NCI-H226 (cell line): ENCODE results near the gene RBX1.
"Not testable (repeated sequence)": the region's sequence is repeated elsewhere in the genome, so short reads cannot be mapped to it uniquely, and the experiment has no call there.

Experiments
- DNase-seq: peaks from one replicate; pipeline ENCODE4 v3.0.0-alpha.2; 2015

Gene RBX1

GRCh38 chr22:40973144-40973543, 22.0 kb downstream of the RBX1 start:
- DNase-seq = no peak

- DNase-seq = no peak
These were observed 24.2 kb downstream of the RBX1 start for GRCh38 chr22:40975366-40975765.

DNA sequence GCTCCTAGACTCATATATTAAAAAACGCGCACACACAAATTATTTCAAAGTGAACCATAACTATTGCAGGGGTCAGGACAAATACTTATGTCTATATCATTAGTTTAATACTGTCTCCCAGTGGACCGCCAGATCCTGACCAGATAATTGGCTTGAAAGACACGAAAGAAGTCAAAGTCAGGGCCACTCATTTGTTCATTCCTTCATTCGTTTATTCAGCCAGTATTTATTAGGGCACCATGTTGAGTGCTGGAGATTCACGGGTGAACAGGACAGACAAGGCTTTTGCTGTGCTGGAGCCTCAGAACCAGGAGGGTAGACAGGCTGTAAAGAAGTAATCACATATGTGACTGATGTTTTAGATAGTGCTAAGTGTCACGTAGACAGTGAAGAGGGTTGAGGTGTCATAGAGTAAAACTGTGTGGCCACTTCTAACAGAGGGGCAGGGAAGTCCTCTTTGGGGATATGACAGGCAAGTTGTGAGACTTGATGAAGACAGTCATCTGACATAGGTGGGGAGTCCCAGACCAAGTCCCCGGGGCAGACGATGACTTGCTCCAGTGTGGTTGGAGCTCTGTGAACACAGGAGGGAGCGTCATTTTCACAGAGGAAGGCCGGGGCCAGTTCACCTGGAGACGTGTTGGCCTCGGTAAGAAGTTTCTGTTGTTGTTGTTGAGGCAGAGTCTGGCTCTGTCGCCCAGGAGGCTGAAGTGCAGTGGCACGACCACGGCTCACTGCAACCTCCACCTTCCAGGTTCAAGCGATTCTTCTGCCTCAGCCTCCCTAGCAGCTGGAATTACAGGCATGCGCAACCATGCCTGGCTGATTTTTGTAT, 25.9 kb downstream of the RBX1 start:
- no peak for DNase-seq

DNA sequence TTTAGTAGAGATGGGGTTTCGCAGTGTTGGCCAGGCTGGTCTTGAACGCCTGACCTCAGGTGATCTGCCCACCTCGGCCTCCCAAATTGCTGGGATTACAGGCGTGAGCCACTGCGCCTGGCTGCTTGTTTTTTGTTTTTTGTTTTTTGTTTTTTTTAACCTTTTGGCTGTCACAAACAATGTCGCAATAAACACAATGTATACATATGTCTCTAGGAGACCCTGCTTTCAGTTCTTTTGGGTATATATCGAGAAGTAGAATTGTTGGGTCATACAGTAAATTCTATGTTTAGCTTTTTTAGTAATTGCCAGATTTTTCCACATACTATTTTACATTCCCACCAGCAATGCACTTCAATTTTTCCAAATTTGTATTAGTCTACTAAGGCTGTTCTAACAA, 28.0 kb downstream of the RBX1 start:
- no peak for DNase-seq

GRCh38 chr22:40979871-40980270, 28.7 kb downstream of the RBX1 start:
- no peak for DNase-seq

DNA sequence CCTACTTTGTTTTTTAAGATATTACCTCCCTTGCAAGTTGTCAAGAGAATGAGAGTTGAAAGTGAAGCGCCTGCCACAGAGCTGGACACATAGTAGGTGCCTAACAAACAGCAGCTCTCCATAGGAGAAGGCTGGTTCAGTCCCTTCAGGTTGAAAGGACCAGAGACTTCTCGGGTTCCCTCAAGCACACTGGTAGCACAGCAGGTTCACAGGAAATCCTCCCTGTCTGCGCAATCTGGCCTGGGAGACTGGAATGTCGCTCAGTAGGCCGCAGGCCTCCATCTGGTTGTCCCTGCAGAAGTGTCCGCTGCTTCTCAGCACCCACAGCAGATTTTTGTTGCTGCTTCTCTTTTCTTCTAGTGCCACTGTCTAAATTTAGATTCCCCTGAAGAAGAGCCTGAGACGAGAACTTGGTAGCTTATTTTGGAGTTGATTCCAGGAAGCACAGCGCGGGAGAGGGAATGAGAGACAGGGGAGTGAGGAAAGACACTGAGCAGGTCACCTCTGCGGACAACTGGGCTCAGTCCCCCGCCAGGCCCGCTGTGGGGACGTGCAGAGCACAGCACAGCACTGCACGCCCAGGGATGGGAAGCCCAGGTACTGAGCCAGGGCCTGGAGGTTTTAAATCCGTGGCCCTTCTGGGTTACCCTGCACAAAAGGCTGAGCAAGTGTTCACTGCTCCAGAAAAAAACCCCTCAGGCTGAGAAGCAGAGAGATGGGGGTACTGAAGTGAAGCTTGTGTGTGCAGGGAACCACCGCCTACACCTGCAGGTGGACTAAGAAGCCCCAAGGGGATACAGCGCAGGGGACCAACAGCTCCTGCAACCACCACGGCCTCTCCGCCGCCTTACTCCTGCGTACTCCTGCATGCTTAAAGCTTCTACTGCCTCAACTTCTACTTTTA, 31.6 kb downstream of the RBX1 start:
- no peak for DNase-seq

- no peak for DNase-seq
These were observed 40.1 kb downstream of the RBX1 start for GRCh38 chr22:40991298-40991697.

DNA sequence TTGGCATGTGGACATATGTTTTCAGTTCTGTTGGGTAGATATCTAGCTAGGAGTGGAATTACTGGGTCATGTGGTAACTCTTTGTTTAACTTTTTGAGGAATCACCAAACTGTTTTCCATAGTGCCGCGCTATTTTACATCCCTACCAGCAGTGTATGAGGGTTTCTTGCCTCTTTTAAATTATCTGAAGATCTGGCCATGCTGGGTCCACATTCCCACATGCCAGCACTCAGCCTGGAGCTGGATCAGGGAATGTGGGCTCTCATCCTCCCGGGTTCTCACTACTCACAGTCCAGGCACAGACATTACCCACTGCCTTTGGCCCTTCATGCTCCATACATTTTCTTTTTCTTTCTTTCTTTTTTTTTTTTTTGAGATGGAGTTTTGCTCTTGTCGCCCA, 44.6 kb downstream of the RBX1 start:
- DNase-seq = no peak

DNA sequence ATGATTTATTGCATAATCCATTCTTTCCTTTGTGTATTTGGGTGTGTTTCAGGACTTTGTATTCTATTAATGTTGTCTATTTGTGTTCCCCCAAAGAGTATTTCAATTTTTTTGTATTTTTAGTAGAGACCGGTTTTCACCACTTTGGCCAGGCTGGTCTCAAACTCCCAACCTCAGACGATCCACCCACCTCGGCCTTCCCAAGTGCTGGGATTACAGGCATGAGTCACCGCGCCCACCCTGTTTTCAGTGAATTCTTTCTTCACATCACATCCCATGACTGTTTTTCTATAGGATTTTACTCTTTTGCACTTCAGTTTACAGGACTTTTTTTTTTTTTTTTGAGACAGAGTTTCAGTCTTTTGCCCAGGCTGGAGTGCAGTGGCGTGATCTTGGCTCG, 46.3 kb downstream of the RBX1 start:
- no peak for DNase-seq

DNA sequence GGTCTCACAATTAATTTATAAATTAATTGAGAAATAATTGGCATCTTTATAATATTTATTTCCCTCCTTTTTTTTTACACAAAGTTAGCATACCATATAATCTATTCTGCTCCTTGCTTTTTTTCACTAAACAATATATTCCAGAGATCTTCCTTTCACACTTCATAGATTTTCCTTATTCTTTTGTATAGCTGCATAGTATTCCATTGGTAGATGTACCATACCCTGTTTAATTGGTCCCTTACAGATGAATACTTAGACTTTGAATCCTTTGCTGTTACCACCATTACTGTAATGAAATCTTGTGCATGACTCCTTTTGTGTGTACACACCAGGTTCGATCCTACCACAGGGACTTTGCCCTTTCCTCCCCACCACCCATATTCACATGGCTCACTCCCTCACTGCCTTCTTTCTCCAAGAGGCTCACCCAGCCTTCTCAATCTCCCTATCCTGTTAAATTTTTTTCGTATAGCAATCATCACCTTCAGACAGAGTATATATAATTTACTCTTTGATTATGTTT, 48.9 kb downstream of the RBX1 start:
- no peak for DNase-seq

DNA sequence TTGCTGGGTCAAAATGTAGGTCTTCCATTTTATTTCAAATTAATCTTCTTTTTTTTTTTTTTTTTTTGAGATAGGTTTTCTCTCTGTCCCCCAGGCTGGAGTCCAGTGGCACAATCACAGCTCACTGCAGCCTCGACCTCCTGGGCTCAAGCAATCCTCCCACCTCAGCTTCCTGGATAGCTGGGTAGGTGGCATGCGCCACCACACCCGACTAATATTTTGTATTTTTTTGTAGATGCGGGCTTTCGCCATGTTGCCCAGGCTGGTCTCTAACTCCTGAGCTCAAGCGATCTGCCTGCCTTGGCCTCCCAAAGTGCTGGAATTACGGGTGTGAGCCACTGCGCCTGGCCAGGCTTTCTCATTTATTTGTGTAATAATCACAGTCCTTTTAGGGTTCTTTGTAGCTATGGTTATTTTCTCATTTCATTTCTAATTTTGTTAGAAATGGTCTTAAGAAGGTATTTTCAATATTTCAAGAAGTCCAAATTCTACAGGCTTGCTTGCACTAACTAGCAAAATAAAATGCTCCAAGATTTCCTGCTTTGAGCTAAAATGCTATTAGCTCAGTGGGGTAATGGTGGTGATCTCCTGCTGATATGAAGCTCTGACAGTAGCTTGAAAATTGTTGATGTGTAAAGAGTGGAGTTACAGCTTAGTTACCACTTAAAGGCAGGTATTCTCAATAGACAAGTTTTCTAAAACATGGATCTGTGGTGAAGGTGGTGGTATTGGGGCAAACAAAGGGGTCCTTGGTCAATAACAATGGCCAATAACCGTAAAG, 50.0 kb downstream of the RBX1 start:
- no peak for DNase-seq

- peak; percentile 33 for DNase-seq
These were observed 50.5 kb downstream of the RBX1 start for GRCh38 chr22:41001722-41002122.

DNA sequence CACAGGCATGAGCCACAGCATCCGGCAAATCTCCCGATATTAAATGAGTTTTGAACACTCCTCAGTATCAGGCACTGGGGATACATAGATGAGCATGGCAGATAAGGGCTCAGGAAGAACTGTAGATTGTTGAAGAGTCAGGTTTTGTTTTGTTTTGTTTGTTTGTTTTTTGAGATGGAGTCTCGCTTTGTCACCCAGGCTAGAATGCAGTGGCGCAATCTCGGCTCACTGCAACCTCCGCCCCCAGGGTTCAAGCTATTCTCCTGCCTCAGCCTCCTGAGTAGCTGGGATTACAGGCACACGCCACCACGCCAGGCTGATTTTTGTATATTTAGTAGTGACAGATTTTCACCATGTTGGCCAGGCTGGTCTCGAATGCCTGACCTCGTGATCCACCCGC, 51.2 kb downstream of the RBX1 start:
- DNase-seq = not testable (repeated sequence)

- DNase-seq = no peak
These were observed 51.9 kb downstream of the RBX1 start for GRCh38 chr22:41003066-41003465.

GRCh38 chr22:41003976-41004375, 52.8 kb downstream of the RBX1 start:
- no peak for DNase-seq

DNA sequence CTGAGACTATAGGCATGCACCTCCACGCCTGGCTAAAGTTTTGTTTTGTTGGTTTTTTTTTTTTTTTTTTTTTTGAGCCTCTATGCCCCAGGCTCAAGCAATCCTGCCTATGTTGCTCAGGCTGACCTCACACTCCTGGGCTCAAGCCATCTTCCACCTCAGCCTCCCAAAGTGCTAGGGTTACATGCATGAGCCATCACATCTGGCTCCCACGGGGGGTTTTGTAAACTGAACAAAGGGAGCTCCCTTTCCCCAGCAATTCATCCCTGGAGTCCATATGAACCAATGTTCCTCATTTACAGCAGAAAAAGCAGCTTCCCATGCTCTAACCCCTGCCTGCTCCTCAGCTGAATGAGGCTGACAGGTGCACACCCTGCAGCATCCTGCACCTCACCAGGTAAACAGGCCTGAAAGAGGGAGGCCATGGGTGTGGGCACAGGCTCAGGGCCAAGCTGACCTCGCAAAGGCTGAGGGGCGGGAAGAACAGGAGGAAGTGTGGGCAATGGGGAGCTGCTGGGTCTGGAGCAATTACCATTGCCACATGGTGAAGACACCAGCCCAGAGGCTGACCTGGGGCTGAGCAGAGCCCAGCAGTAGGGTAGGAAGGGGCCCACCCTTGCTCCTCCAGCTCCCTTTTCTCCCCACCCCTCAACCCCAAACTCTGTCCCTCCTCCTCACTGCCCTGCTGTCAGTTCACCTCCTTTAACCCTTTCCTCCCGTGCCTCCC, 58.2 kb downstream of the RBX1 start:
- peak; percentile 35 for DNase-seq

DNA sequence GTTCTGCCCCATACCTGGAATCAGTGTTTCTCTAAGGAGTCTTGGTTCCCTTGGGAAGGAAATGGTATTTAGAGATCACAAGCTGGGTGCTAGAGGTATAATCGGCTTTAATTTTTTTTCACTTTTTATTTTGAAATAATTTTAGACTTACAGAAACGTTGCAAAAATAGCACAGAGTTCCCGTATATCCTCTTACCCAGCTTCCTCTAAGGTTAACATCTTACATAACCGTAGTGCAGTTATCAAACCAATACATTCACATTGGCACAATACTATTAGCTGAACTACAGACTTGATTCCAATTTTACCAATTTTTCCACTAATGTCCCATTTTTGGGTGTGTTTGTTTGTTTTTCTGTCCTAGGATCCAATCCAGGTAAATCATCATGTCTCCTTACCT, 63.8 kb downstream of the RBX1 start:
- no peak for DNase-seq

DNA sequence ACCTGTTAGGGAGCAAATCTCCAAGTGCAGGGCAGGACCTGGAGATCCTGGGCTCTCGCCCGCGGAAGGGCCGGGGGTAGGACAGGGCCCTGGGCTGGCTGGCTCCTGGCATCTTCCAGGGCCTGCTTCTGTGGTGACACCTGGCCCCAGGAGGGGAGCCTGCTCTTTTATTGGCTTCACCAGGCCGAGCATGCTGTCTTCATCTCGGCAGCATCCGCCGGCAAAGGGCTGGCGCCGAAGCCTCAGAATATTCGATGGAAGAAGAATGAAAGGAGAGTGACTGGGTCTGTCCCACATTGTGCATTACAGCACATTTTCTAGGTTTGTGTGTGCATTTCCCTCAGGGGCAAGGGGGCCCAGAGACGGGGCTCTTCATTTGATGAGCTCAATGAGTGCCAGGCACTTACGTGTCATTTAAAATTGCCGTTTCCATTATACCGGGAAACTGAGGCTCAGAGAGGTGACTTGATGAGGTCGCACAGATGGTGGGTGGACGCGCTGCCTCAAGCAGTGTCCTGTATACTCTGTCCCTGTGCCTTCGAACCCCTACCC, 70.0 kb downstream of the RBX1 start:
- DNase-seq = no peak

DNA sequence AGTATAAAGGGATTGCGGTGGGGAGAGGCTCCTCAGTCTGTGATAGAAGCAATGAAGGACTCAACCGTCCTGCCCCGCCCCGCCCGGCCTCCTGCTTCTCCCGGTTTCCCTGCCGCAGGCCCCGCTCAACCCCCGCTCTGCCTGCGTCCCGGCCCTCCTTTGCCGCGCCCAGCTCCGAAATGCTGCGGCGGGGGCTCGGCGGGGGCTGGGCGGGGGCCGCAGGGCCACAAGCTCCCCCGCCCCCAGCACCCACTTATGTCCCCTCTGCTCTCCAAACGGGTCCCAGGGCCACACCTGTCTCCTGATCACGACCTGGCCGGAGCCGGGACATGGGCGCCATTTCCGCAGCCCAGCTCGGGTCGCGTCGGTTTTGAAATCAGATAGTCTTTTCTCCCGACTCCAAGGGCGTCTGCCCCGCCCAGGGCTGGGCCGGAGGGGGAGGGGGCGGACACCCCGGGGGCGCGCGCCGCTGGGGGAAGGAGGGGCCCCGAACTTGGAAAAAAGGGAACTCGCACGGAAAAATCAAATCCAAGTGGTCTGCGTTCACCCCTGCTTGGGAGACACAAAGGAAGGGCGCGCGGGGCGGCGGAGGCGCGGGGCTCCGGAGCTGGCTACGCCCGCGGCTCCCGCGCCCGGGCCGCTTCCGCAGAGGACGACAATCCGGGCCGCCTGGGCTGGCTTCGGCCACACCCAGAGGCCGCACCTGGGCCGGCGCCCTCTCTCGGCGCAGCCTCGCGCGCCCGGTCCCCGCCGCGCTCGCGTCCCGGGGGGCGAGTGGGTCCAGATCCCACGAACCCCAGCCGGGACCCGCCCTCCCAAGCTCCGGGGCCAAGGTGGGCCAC, 70.7 kb downstream of the RBX1 start:
- peak; percentile 17 for DNase-seq

DNA sequence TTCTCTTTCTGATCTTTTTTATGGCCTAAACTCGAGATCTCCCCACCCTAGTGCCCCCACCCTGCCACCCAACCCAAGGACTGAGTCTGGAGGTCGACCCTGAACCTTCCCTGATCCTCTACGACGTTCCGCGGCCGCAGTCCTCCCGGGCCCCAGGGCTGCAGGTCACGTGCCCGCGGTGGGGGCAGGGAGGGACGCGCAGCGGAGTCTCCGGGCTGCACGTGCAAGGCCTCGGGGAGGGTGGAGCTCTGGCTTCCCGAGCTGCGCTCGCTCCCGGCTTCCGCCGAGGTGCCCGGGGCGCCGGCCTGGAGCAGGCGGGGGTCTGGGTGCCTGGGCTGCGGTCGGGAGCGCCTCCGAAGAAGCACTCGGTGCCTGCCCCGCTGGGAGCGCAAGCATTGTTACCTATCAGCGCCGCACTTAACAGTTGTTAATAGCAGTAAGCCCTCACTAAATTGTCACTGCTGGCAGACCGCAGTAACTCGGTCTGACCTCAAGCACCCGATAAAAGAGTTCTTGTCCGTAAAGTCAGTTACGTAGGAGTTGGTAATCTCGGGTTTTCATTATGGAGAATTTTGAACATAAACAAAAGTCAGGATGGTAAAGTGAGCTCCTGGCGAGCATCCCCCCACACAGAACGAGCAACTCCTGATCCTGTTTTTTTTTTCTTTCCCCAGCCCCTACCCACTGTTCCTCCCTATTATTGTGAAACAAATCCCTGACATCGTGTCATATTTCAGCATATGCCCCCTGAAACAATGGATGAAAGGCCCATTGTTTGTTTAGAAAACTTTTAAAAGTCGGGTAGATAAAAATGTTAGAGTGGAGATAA, 71.5 kb downstream of the RBX1 start:
- DNase-seq = peak; percentile 60
